Measurements from ENCODE around the gene WDR48.

Gene WDR48

DNA sequence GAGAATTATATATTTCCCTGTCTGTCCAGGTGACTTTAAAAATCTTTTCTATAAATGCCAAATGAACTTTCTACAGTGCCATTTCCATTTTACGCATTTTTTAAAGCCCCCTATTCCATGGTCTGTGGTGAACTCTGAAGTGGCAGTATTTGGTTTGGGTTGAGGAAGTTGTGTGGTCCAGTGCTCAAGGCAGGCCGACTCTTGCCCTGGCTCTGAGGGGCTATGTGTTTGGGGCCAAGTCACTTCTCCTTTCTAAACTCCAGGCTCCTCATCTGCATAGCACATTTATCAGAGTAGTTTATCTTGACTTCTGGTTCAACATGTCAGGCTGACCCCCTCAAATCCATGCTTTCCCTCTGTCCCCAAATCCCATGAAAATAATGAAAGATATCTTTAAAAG is 69.8 kb downstream of the WDR48 start:
- DNase-seq (ENCODE audit: extremely low read depth, low read depth) = no peak
- TF ChIP-seq, protein P1, sequence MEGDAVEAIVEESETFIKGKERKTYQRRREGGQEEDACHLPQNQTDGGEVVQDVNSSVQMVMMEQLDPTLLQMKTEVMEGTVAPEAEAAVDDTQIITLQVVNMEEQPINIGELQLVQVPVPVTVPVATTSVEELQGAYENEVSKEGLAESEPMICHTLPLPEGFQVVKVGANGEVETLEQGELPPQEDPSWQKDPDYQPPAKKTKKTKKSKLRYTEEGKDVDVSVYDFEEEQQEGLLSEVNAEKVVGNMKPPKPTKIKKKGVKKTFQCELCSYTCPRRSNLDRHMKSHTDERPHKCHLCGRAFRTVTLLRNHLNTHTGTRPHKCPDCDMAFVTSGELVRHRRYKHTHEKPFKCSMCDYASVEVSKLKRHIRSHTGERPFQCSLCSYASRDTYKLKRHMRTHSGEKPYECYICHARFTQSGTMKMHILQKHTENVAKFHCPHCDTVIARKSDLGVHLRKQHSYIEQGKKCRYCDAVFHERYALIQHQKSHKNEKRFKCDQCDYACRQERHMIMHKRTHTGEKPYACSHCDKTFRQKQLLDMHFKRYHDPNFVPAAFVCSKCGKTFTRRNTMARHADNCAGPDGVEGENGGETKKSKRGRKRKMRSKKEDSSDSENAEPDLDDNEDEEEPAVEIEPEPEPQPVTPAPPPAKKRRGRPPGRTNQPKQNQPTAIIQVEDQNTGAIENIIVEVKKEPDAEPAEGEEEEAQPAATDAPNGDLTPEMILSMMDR (IDR thresholded peaks at IDR 0.05; ENCODE audit: low read depth, low read length) = no peak

DNA sequence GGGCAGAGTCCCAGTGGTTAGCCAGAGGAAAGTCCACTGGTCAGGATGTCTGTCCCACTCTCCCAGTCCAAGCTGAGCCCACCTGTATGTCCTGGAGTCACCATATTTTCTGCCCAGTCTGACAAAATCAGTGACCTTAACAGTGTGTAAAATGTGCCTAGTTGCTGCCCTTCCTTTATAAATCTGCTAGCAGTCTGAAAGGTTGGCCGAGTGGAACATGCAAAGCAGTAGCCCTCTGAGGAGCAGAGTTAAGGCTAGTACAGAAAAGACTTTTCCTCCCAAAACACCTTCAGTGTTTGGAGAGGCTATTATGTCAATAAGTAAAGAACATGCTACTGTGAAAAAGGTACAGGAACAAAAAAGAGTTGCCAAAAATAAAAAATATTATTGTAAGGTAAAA is 71.0 kb downstream of the WDR48 start:
- DNase-seq (ENCODE audit: extremely low read depth, low read depth) = no peak
- TF ChIP-seq, protein P1 (IDR thresholded peaks at IDR 0.05; ENCODE audit: low read depth, low read length) = no peak

DNA sequence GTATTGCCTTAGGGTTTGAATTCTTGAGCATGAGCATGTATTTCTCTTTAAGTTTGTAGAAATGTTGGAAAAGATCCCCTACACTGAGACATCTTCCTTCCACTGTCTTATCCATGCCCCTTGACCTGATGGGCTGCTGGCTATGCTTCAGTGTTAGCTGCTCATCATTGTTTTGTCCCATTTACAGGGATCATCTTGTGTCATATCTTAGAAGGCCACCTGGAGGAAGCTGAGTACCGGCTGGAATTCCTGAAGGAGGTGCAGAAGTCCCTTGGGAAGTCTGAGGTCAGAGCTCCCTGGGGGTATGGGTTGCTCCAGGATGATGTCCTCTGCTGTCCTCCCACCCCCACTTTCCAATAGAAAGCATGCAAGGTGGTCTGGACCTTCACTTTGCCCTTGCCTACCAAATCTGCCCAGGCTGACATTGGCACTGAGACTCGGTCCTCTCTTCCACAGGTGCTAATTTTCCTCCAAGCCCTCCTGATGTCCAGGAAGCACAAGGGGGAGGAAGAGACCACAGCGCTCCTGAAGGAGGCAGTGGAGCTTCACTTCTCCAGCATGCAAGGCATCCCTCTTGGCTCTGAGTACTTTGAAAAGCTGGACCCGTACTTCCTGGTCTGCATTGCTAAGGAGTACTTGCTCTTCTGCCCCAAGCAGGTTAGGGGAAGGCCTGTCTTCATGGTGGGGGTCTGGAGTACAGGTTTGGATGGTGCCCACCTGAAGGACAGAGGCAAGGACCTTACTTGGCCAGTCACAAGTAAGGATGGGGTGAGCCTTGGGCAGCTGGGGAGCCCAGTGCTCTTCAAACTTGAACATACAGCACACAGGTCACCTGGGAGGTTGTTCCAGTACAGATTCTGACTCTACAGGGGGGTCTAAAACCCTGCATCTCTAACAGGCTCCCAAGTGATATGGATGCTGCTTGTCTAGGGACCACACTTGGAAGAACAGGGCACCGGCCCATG is 73.3 kb downstream of the WDR48 start:
- TF ChIP-seq, protein P1 (IDR thresholded peaks at IDR 0.05; ENCODE audit: low read depth, low read length) = peak; percentile 52
- DNase-seq (ENCODE audit: extremely low read depth, low read depth) = no peak

DNA sequence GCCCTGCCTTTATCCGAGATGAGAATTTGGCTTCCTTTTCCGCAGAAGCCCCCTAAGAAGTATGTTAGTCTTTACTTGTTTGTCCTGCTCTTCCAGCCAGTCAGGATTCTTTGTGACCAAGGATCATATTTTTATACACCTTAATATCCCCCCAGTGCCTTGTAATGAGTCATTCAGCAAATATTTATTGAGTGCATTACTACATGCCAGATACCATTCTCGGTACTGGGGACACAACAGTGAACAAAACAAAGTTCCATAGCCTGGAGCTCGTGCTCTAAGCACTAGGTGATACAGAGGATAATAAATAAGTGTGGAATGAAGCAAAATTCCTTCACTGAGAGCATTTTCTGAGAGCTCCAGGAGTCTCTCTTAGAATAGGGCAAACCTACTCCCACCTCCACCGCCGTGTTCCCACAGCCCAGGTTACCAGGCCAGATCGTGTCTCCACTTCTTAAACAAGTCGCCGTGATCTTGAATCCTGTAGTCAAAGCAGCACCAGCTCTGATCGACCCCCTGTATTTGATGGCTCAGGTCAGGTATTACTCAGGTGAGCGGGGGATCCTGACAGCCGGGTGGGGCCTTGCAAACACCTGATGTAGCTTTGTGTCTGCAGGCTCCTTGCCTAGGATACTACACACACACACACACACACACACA is 74.2 kb downstream of the WDR48 start:
- TF ChIP-seq, protein P1 (IDR thresholded peaks at IDR 0.05; ENCODE audit: low read depth, low read length) = no peak
- DNase-seq (ENCODE audit: extremely low read depth, low read depth) = no peak

DNA sequence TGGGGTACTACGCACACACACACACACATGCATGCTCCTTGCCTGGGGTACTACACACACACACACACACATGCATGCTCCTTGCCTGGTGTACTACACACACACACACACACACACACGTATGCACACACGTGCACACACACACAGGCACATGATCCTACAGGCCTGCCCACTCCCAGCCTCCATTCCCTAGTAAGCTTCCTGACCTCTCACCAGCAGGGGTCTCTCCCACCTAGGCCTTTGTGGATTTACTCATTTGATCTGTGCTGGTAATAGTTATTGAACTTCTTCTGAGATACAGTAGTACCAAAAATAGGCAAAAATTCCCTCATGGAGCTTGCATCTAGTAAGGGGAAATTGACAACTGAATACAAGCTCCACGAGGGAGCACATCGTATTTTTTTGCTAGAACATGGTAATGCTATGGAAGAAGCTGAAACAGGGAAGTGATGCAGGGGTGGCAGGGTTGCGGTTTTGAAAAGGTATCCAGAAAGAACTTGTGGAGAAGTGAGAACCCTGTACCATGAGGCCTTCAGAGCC is 74.8 kb downstream of the WDR48 start:
- no peak for DNase-seq (ENCODE audit: extremely low read depth, low read depth)
- TF ChIP-seq, protein P1 (IDR thresholded peaks at IDR 0.05; ENCODE audit: low read depth, low read length) = peak; percentile 81

DNA sequence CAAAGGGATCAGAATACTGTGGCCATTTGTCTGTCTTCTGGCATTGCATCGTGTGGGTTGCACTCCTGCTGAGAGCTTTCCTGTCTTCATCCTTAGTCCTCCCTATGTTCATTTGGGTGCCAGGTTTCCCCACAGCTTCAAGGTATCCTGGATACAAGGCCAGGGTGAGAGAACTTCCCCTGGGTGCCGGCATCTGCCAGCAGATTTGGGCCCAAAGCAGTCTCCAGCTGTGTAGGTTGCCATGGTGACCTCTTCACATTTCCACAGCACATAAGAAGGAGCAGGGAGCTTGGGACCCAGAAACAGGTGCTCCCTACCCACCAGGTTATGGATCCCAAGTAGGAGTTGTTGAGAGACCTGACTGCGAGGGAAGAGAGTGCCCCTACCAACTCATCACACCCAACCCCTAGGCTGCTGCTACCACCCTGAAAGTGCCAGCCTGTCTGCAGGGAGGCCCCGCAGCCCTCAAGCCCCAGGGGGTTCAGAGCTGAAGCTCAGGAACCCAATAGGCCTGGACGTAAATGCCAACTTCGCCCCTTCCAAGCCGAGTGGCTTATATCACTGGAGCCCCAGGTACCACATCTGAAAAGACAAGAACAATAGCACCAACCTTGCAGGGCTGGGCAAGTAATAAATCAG is 75.6 kb downstream of the WDR48 start:
- TF ChIP-seq, protein P1 (IDR thresholded peaks at IDR 0.05; ENCODE audit: low read depth, low read length) = no peak
- DNase-seq (ENCODE audit: extremely low read depth, low read depth) = no peak

Measured in AG09319 (cell line).